T-helper 22 cell (primary cell): Measurements from ENCODE around the gene KRTDAP.

Experiments used
- DNase-seq: peaks from one replicate; pipeline ENCODE4 v3.0.0-alpha.2; 2020; ENCODE audit warnings: low read depth

Gene KRTDAP

GRCh38 chr19:35451338-35452096, 38.7 kb downstream of the KRTDAP start:
- peak; percentile 23 for DNase-seq

DNA sequence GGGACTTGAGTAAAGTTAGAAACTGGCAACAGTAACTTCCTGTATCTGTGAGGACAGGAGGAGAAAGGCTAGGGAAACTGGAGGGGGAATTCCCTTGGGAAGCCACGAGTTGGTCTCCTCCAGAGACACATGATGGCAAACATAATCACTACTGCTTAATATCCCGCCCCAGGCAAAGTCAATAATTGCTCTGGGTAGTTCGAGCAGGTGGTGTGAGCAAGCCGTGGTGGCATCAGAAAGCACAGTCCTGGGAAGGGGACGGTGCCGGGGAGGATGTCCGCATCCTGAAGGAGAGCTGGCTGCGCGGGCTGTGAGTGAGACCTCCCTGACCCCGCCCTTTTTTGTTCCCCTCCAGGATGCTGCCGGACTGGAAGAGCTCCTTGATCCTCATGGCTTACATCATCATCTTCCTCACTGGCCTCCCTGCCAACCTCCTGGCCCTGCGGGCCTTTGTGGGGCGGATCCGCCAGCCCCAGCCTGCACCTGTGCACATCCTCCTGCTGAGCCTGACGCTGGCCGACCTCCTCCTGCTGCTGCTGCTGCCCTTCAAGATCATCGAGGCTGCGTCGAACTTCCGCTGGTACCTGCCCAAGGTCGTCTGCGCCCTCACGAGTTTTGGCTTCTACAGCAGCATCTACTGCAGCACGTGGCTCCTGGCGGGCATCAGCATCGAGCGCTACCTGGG, 40.8 kb downstream of the KRTDAP start:
- DNase-seq: no peak

DNA sequence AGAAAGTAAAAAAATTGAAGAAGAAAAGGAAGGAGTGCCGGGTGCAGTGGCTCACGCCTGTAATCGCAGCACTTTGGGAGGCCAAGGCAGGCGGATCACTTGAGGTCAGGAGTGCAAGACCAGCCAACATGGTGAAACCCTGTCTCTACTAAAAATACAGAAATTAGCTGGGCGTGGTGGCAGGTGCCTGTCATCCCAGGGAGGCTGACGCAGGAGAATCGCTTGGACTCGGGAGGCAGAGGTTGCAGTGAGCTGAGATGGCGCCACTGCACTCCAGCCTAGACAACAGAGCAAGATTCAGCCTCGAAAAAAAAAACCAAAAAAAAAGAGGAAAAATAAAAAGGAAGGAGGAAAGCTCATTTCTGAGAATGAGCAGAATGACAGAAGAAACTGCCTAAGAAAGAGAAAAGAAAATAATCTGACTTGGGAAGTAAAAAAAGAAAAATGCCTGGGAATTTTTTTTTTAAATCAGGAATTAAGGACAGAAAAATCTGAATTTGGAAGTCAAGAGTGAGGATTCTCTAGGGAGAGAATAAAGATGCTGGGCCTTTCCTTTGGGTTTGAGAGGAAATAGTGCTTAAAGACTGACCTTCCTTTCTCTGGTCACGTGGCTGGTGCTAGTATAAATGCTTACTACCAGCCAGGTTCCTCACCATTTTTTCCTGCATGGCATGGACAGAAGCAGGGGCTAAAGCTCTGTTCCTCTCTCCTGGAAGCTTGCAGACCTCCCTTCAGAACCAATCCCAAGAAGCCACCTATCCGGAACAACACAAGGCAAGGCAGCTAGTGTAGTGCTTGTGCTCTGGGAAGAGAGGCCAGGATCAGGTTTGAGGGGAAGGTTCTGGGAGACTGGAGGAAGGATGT, 42.4 kb downstream of the KRTDAP start, which contains the start of gene FFAR2:
Gene FFAR2 (plus strand): TSS at position 652 of the 864 bp plus-strand sequence. CDS start 1,458 bp downstream, outside the sequence.
- DNase-seq: no peak

GRCh38 chr19:35445826-35446593, 44.3 kb downstream of the KRTDAP start:
- DNase-seq: peak; percentile 21

GRCh38 chr19:35444735-35445134, 45.5 kb downstream of the KRTDAP start:
- no peak for DNase-seq

- DNase-seq: no peak
Measured at GRCh38 chr19:35442091-35442490, 48.2 kb downstream of the KRTDAP start.

- DNase-seq: no peak
Measured at GRCh38 chr19:35439921-35440320, 50.3 kb downstream of the KRTDAP start.

GRCh38 chr19:35438527-35438926, 51.7 kb downstream of the KRTDAP start:
- DNase-seq: no peak

- DNase-seq: no peak
Measured at GRCh38 chr19:35438096-35438495, 52.2 kb downstream of the KRTDAP start.

DNA sequence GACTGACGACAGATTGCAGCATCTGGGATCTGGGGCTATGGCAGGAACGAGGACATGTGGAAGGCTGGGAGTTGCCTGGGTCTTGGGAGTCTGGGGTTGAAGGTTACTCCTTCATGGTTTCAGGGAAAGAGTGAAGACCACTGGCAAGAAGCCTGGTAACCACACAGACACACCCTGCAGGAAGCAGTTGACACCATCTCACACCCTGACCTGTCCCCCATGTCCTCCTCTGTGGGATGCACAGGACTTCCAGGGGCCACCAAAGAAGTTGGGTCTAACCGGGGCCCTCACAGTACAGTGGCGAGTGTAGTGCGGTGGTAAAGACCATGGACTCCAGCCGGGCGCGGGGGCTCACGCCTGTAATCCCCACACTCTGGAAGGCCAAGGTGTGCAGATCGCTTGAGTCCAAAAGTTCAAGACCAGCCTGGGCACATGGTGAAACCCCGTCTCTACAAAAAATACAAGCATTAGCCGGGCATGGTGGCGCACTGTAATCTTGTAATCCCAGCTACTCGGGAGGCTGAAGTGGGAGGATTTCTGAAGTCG, 52.8 kb downstream of the KRTDAP start:
- DNase-seq: no peak
